Lung (tissue), 12 donors: ENCODE results near the gene TTC7B. TPM values are rescaled to one million over a fixed set of nuclear protein-coding genes. Genes with fewer than 3 reads are reported as not detected.

Source experiments
- ATAC-seq: fragments of 200-7000 bp; cut with Tn5 transposase; one replicate; pipeline ENCODE4 v1.9.1; 2020; ENCODE audit warnings: moderate number of reproducible peaks; ENCODE audit not compliant: insufficient read depth, low FRiP score
- DNase-seq, 3 donors: peaks; one replicate each; pipeline ENCODE4 v3.0.0-alpha.2; 2013 to 2017
- H3K27ac ChIP-seq, 2 donors: one replicate each; pipeline ENCODE4 v1.5.1; 2013; ENCODE audit warnings: mild to moderate bottlenecking in 2 of 2, moderate library complexity in 2 of 2, control low read depth in 1 of 2, inconsistent platforms in 1 of 2, low read depth in 1 of 2, low read length in 1 of 2
- H3K27me3 ChIP-seq, 3 donors: one replicate each; pipeline ENCODE4 v1.5.1; 2013; ENCODE audit warnings: low read length in 2 of 3; ENCODE audit not compliant: control insufficient read depth in 3 of 3, insufficient read depth in 3 of 3
- H3K36me3 ChIP-seq, 4 donors: one replicate each; pipeline ENCODE4 v1.5.1; 2013; ENCODE audit warnings: low read length in 4 of 4, mild to moderate bottlenecking in 1 of 4, moderate library complexity in 1 of 4; ENCODE audit not compliant: control insufficient read depth in 4 of 4, insufficient read depth in 4 of 4
- H3K4me1 ChIP-seq, 5 donors: one replicate each; pipeline ENCODE4 v1.5.1; 2013; ENCODE audit warnings: low read length in 5 of 5, mild to moderate bottlenecking in 2 of 5, moderate library complexity in 1 of 5; ENCODE audit not compliant: control insufficient read depth in 5 of 5, insufficient read depth in 5 of 5
- H3K4me3 ChIP-seq: one replicate; pipeline ENCODE4 v1.5.1; 2013; ENCODE audit warnings: mild to moderate bottlenecking, control low read depth, moderate library complexity
- H3K9ac ChIP-seq, 2 donors: one replicate each; pipeline ENCODE4 v1.5.1; 2013; ENCODE audit warnings: low read length in 2 of 2, control low read depth in 1 of 2; ENCODE audit not compliant: insufficient read depth in 1 of 2
- H3K9me3 ChIP-seq, 4 donors: one replicate each; pipeline ENCODE4 v1.5.1; 2013; ENCODE audit warnings: low read length in 3 of 4, mild to moderate bottlenecking in 1 of 4, moderate library complexity in 1 of 4; ENCODE audit not compliant: control insufficient read depth in 4 of 4, insufficient read depth in 3 of 4
- WGBS, 2 donors: extraction: QIAGEN DNeasy Blood & Tissue Kit; methylation state at CpG; one replicate each; pipeline ENCODE4 v1.1.7; 2013; 5-methylcytosine and 5-hydroxymethylcytosine counted together
- polyA plus RNA-seq, 2 donors: library from polyadenylated mRNA; stranded (reverse); fragments of 200-250 nt; gene quantifications; one replicate each; pipeline ENCODE4 v1.2.1, GENCODE V29; 2013
- total RNA-seq, 2 donors: library from RNA; depleted of rRNA in 1 of 2; stranded (reverse); fragments of >200 nt in 1 of 2; gene quantifications; one replicate each; pipeline ENCODE4 v1.2.1, GENCODE V29; 2014 to 2021
- TF ChIP-seq, protein P1 (sequence below): IDR thresholded peaks from 2 replicates; pipeline ENCODE4 v1.5.1; 2012; ENCODE audit warnings: mild to moderate bottlenecking; ENCODE audit errors: control extremely low read depth, extremely low read depth
- donor health status: control.
- donor health status: control.
- donor health status: Bipolar disorder and iron deficiency.
- donor health status: healthy.
- donor health status: DM: yes; HTN: yes; CAD: no.

The TTC7B gene
- total and polyA plus RNA-seq, 4 donors = 11.0 to 39.6 (median 23.0) TPM

GRCh38 chr14:90721619-90722305, 94.5 kb downstream of the TTC7B start:
- Histone ChIP-seq H3K27ac (no peak overlapping the region), H3K4me3 (no peak overlapping the region), H3K27me3 (no peaks in the 10 kb centered on the region), H3K4me1 (peaks cover 0 to 11% (median 0%) of the 10 kb centered on the region in 5 donors), H3K9me3 (no peaks in the 10 kb centered on the region), H3K36me3 (no peaks in the 10 kb centered on the region), H3K9ac (no peak overlapping the region)
- ATAC-seq = no peak
- no peak for DNase-seq
- TF ChIP-seq, protein P1, sequence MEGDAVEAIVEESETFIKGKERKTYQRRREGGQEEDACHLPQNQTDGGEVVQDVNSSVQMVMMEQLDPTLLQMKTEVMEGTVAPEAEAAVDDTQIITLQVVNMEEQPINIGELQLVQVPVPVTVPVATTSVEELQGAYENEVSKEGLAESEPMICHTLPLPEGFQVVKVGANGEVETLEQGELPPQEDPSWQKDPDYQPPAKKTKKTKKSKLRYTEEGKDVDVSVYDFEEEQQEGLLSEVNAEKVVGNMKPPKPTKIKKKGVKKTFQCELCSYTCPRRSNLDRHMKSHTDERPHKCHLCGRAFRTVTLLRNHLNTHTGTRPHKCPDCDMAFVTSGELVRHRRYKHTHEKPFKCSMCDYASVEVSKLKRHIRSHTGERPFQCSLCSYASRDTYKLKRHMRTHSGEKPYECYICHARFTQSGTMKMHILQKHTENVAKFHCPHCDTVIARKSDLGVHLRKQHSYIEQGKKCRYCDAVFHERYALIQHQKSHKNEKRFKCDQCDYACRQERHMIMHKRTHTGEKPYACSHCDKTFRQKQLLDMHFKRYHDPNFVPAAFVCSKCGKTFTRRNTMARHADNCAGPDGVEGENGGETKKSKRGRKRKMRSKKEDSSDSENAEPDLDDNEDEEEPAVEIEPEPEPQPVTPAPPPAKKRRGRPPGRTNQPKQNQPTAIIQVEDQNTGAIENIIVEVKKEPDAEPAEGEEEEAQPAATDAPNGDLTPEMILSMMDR = no peak
- WGBS, 2 donors = 93 to 95% methylated on average over 10 of the region's 10 CpGs

DNA sequence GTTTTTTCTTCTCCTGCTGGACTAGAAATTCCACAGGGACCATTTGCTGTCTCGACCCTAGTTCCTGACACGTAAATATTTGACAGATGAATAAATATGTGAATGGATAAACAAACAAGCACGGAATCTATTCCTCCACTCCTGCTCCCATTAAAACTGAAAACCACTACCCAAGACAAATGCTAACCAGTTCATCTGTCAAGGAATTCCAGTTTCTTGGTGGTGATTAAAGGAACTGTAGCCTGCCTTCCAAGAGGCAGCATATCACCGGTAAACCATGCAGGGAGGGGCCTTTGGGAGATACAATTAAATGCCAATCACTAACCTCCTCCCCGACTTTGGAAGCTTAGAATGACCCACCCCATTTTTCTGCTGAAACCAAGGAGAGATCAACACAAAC, 95.4 kb downstream of the TTC7B start:
- H3K4me1 ChIP-seq = peaks cover 0 to 11% (median 3%) of the 10 kb centered on the region in 5 donors
- H3K27me3 ChIP-seq = no peaks in the 10 kb centered on the region
- 51 to 67% methylated on average over 5 of the region's 5 CpGs for WGBS, 2 donors
- no peak overlapping the region for H3K9ac ChIP-seq
- no peaks in the 10 kb centered on the region for H3K9me3 ChIP-seq
- H3K36me3 ChIP-seq = no peaks in the 10 kb centered on the region
- TF ChIP-seq, protein P1 = no peak
- DNase-seq = no peak
- no peak overlapping the region for H3K27ac ChIP-seq
- no peak for ATAC-seq
- no peak overlapping the region for H3K4me3 ChIP-seq

GRCh38 chr14:90720336-90720735, 95.9 kb downstream of the TTC7B start:
- Histone ChIP-seq H3K36me3 (no peaks in the 10 kb centered on the region), H3K4me1 (peaks cover 0 to 11% (median 3%) of the 10 kb centered on the region in 5 donors), H3K4me3 (no peak overlapping the region), H3K27ac (no peak overlapping the region), H3K9me3 (no peaks in the 10 kb centered on the region), H3K9ac (no peak overlapping the region), H3K27me3 (no peaks in the 10 kb centered on the region)
- ATAC-seq = no peak
- DNase-seq = no peak
- TF ChIP-seq, protein P1 = no peak
- 74 to 81% methylated on average over 7 of the region's 7 CpGs for WGBS, 2 donors

- no peak overlapping the region for H3K9ac ChIP-seq
- H3K36me3 ChIP-seq = peaks cover 0 to 8% (median 0%) of the 10 kb centered on the region in 4 donors
- H3K4me3 ChIP-seq = no peak overlapping the region
- H3K27ac ChIP-seq = no peak overlapping the region
- TF ChIP-seq, protein P1 = no peak
- no peaks in the 10 kb centered on the region for H3K27me3 ChIP-seq
- peaks cover 0 to 11% (median 3%) of the 10 kb centered on the region in 5 donors for H3K4me1 ChIP-seq
- 75 to 81% methylated on average over 3 of the region's 3 CpGs for whole genome bisulfite sequencing, 2 donors
- ATAC-seq (no peak), DNase-seq (peak; percentile 46 to 74 (median 60))
- H3K9me3 ChIP-seq = no peaks in the 10 kb centered on the region
Observed at GRCh38 chr14:90717916-90718315, 98.3 kb downstream of the TTC7B start.
